ENCODE results near the gene BTF3. TPM values are rescaled to one million over a fixed set of nuclear protein-coding genes. Genes with fewer than 3 reads are reported as not detected.

The BTF3 gene
- total and polyA plus RNA-seq, 2 experiments from 2014 or later: 506 to 1,148 TPM

DNA sequence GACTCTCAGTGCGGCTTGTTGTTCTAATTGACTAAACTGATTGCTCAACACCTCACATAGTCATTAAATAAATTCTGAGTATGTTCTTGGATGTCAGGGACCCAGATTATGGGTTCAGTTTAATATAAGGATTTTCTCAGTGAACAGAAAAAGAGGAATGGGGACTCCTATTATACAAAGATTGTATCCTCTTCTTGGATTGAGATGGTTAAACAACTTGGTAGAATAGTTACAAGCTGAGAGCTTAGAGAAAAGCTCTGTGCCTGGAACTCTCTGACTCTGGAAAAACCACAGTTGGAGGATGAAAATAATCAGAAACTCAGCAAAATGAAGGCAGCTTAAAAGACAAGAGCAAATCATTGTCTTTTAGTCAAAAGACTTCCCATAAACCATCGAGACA is 36.7 kb downstream of the BTF3 start (continued):
- TF ChIP-seq, protein P1, sequence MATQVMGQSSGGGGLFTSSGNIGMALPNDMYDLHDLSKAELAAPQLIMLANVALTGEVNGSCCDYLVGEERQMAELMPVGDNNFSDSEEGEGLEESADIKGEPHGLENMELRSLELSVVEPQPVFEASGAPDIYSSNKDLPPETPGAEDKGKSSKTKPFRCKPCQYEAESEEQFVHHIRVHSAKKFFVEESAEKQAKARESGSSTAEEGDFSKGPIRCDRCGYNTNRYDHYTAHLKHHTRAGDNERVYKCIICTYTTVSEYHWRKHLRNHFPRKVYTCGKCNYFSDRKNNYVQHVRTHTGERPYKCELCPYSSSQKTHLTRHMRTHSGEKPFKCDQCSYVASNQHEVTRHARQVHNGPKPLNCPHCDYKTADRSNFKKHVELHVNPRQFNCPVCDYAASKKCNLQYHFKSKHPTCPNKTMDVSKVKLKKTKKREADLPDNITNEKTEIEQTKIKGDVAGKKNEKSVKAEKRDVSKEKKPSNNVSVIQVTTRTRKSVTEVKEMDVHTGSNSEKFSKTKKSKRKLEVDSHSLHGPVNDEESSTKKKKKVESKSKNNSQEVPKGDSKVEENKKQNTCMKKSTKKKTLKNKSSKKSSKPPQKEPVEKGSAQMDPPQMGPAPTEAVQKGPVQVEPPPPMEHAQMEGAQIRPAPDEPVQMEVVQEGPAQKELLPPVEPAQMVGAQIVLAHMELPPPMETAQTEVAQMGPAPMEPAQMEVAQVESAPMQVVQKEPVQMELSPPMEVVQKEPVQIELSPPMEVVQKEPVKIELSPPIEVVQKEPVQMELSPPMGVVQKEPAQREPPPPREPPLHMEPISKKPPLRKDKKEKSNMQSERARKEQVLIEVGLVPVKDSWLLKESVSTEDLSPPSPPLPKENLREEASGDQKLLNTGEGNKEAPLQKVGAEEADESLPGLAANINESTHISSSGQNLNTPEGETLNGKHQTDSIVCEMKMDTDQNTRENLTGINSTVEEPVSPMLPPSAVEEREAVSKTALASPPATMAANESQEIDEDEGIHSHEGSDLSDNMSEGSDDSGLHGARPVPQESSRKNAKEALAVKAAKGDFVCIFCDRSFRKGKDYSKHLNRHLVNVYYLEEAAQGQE (IDR thresholded peaks at IDR 0.05; ENCODE audit: unreplicated experiment): no peak

DNA sequence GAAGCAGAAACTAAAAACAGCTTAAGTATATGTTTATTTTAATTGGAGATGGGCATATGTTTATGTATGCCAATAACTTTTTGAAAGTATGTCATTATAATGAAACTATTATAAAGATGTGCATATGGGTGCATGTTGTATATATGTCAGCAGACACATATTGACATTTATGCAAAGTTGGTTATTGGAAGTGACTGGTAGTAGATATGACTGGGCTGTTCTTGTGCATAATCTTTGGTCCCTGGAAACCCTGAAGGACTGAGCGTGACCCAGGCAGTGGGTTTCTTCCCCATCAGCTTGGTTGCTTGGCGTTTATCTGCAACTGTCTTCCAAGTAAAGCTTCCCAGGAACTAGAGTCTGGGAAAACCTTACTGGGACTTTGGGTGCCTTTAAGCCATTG is 41.5 kb downstream of the BTF3 start:
- Histone ChIP-seq H3K27me3 (ENCODE audit: insufficient read depth) (no peaks in the 10 kb centered on the region), H3K36me3 (ENCODE audit: insufficient read depth) (no peaks in the 10 kb centered on the region), H3K27ac (ENCODE audit: low read depth) (no peak overlapping the region), H4K20me1 (replicated peaks; ENCODE audit: insufficient read depth) (no peaks in the 10 kb centered on the region), H3F3A (replicated peaks; ENCODE audit: low read depth) (no peaks in the 10 kb centered on the region), H3K4me2 (no peak overlapping the region), H3K4me3 (no peak overlapping the region), H2AFZ (no peak overlapping the region), H3K9me2 (ENCODE audit: insufficient read depth) (no peaks in the 10 kb centered on the region), H3K79me2 (replicated peaks; ENCODE audit: insufficient read depth) (no peaks in the 10 kb centered on the region), H3K4me1 (ENCODE audit: insufficient read depth) (no peaks in the 10 kb centered on the region)
- Mint-ChIP-seq H3K27ac (no peak overlapping the region), H3K4me1 (peaks cover 4% of the 10 kb centered on the region), H3K36me3 (ENCODE audit: low read depth) (no peaks in the 10 kb centered on the region), H3K4me3 (no peak overlapping the region), H3K9me3 (peaks cover 6% of the 10 kb centered on the region; the same call in 2 of the 3 replicates), H3K27me3 (ENCODE audit: insufficient read depth, low read depth, poor library complexity) (peaks cover 8% of the 10 kb centered on the region)
- ATAC-seq (no peak), DNase-seq (ENCODE audit: low spot score) (no peak)
- TF ChIP-seq POLR2AphosphoS5 (IDR thresholded peaks at IDR 0.05; ENCODE audit: low read depth) (no peak), CREB1 (CRISPR knock-in tag; IDR thresholded peaks at IDR 0.05; ENCODE audit: low read depth) (no peak), ZNF331 (CRISPR knock-in tag; IDR thresholded peaks at IDR 0.05; ENCODE audit: low read depth) (no peak), STAT1 (IDR thresholded peaks at IDR 0.05; ENCODE audit: unreplicated experiment) (no peak), ZNF114 (CRISPR knock-in tag; IDR thresholded peaks at IDR 0.05) (no peak), JUNB (IDR thresholded peaks at IDR 0.05; ENCODE audit: unreplicated experiment) (no peak), NANOG (IDR thresholded peaks at IDR 0.05; ENCODE audit: borderline replicate concordance) (no peak), EZH2phosphoT487 (IDR thresholded peaks at IDR 0.05; ENCODE audit: unreplicated experiment) (no peak)
- TF ChIP-seq, protein P1 (IDR thresholded peaks at IDR 0.05; ENCODE audit: unreplicated experiment): no peak
- TF ChIP-seq, protein P2, sequence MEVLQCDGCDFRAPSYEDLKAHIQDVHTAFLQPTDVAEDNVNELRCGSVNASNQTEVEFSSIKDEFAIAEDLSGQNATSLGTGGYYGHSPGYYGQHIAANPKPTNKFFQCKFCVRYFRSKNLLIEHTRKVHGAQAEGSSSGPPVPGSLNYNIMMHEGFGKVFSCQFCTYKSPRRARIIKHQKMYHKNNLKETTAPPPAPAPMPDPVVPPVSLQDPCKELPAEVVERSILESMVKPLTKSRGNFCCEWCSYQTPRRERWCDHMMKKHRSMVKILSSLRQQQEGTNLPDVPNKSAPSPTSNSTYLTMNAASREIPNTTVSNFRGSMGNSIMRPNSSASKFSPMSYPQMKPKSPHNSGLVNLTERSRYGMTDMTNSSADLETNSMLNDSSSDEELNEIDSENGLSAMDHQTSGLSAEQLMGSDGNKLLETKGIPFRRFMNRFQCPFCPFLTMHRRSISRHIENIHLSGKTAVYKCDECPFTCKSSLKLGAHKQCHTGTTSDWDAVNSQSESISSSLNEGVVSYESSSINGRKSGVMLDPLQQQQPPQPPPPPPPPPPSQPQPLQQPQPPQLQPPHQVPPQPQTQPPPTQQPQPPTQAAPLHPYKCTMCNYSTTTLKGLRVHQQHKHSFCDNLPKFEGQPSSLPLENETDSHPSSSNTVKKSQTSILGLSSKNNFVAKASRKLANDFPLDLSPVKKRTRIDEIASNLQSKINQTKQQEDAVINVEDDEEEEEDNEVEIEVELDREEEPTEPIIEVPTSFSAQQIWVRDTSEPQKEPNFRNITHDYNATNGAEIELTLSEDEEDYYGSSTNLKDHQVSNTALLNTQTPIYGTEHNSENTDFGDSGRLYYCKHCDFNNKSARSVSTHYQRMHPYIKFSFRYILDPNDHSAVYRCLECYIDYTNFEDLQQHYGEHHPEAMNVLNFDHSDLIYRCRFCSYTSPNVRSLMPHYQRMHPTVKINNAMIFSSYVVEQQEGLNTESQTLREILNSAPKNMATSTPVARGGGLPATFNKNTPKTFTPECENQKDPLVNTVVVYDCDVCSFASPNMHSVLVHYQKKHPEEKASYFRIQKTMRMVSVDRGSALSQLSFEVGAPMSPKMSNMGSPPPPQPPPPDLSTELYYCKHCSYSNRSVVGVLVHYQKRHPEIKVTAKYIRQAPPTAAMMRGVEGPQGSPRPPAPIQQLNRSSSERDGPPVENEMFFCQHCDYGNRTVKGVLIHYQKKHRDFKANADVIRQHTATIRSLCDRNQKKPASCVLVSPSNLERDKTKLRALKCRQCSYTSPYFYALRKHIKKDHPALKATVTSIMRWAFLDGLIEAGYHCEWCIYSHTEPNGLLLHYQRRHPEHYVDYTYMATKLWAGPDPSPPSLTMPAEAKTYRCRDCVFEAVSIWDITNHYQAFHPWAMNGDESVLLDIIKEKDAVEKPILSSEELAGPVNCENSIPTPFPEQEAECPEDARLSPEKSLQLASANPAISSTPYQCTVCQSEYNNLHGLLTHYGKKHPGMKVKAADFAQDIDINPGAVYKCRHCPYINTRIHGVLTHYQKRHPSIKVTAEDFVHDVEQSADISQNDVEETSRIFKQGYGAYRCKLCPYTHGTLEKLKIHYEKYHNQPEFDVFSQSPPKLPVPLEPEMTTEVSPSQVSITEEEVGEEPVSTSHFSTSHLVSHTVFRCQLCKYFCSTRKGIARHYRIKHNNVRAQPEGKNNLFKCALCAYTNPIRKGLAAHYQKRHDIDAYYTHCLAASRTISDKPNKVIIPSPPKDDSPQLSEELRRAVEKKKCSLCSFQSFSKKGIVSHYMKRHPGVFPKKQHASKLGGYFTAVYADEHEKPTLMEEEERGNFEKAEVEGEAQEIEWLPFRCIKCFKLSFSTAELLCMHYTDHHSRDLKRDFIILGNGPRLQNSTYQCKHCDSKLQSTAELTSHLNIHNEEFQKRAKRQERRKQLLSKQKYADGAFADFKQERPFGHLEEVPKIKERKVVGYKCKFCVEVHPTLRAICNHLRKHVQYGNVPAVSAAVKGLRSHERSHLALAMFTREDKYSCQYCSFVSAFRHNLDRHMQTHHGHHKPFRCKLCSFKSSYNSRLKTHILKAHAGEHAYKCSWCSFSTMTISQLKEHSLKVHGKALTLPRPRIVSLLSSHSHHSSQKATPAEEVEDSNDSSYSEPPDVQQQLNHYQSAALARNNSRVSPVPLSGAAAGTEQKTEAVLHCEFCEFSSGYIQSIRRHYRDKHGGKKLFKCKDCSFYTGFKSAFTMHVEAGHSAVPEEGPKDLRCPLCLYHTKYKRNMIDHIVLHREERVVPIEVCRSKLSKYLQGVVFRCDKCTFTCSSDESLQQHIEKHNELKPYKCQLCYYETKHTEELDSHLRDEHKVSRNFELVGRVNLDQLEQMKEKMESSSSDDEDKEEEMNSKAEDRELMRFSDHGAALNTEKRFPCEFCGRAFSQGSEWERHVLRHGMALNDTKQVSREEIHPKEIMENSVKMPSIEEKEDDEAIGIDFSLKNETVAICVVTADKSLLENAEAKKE (CRISPR knock-in tag; IDR thresholded peaks at IDR 0.05): no peak
- TF ChIP-seq, protein P3, sequence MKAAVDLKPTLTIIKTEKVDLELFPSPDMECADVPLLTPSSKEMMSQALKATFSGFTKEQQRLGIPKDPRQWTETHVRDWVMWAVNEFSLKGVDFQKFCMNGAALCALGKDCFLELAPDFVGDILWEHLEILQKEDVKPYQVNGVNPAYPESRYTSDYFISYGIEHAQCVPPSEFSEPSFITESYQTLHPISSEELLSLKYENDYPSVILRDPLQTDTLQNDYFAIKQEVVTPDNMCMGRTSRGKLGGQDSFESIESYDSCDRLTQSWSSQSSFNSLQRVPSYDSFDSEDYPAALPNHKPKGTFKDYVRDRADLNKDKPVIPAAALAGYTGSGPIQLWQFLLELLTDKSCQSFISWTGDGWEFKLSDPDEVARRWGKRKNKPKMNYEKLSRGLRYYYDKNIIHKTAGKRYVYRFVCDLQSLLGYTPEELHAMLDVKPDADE (IDR thresholded peaks at IDR 0.05): no peak
